Muscle of arm (tissue), 12 donors: Measurements from ENCODE around the gene PPM1E. TPM values are rescaled to one million over a fixed set of nuclear protein-coding genes. Genes with fewer than 3 reads are reported as not detected.

Source experiments
- DNase-seq: peaks from one replicate; pipeline ENCODE4 v3.0.0-alpha.2; 2013
- polyA plus RNA-seq, 12 donors: library from polyadenylated mRNA; unstranded; fragments of 120-200 nt; gene quantifications; one replicate each; pipeline ENCODE4 v1.2.1, GENCODE V29; 2013; ENCODE audit not compliant: insufficient read length in 12 of 12

Gene PPM1E
- polyA plus RNA-seq, 12 donors = 0.97 to 2.6 (median 1.9) TPM; not detected in 1

DNA sequence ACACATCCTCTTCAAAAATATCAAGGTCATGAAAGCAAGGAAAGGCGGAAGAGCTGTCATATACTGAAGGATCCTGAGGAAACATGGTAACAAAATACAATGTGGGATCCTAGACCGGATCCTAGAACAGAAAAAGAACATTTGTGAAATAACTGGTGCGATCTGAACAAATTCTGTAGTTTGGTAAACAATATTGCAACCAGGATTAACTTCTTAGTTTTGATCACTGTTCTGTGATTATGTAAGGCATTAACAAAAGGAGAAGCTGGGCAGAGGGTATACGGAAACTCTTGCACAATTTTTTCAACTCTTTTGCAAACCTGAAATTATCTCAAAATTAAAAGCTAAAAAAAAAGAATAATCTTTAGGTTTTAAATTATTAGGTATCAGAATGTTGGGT, 241.3 kb downstream of the PPM1E start:
- DNase-seq = no peak

DNA sequence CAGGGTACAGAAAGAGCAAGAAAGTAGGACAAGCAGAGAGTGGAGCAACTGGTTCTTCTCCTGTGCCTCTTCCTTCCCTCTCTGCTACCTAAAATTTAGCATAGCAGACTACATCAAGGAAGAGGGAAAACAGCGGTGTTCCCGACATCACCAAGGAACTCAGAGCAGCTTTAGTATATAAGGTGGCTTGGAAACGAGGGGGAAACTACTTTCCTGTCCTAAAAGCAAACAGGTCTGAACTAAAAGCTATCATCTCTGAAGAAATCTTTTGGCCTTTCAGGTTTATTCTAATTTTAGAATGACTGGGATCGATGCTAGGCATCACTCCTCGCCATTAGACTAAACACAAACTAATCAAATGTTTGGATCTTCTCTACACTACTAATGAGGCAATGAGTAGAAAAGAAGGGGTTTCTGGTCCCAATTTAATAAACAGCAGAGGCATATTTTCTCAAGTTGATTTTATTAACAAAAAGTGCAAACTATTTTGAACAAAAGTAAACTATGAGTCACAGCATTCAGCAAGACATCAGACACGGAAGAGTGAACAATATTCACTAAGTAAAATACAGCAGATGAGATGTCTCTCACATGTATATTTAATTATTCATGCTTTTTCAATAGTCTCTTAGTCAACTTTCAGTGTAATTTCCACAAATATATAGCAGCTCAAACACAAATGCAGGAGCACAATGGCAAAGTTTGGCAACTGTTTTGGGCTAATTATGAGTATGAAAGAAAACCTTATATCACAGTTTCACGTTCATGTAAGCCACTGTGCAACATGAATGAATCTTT, 242.3 kb downstream of the PPM1E start:
- no peak for DNase-seq

- no peak for DNase-seq
Observed at GRCh38 chr17:58998871-58999270, 243.2 kb downstream of the PPM1E start.

- DNase-seq = no peak
Observed at GRCh38 chr17:58999500-58999899, 243.8 kb downstream of the PPM1E start.

- no peak for DNase-seq
Observed at GRCh38 chr17:59000022-59000421, 244.4 kb downstream of the PPM1E start.

GRCh38 chr17:59001158-59001814, 245.6 kb downstream of the PPM1E start:
- DNase-seq = no peak

- no peak for DNase-seq
Observed at GRCh38 chr17:59002126-59002525, 246.5 kb downstream of the PPM1E start.

- no peak for DNase-seq
Observed at GRCh38 chr17:59002848-59003247, 247.2 kb downstream of the PPM1E start.

- no peak for DNase-seq
Observed at GRCh38 chr17:59003860-59004259, 248.2 kb downstream of the PPM1E start.

- DNase-seq = peak; percentile 63
Observed at GRCh38 chr17:59004338-59005111, 248.9 kb downstream of the PPM1E start.

GRCh38 chr17:59007995-59008394, 252.3 kb downstream of the PPM1E start:
- DNase-seq = no peak

GRCh38 chr17:59008737-59009136, 253.1 kb downstream of the PPM1E start:
- DNase-seq = no peak

- DNase-seq = no peak
Observed at GRCh38 chr17:59010026-59010425, 254.4 kb downstream of the PPM1E start.

DNA sequence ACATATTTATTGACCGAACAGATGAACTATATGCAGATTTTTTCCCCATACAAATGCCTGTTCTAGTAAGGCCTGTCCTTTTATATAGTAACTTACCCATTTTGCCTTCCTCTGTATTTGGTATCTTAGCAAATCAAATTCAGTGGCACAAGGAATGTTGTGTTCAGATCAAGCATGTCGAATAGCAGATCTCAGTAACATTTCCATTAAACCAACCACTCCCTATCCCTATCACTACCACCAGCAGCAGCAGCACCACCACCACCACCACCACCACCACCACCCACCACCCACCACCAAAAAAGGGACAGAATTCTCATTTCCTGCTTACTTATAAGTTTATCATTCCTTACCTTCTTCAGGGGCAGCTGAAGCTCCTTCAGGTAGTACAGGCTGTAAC, 256.3 kb downstream of the PPM1E start:
- DNase-seq = no peak

- no peak for DNase-seq
Observed at GRCh38 chr17:59018019-59018418, 262.4 kb downstream of the PPM1E start.

DNA sequence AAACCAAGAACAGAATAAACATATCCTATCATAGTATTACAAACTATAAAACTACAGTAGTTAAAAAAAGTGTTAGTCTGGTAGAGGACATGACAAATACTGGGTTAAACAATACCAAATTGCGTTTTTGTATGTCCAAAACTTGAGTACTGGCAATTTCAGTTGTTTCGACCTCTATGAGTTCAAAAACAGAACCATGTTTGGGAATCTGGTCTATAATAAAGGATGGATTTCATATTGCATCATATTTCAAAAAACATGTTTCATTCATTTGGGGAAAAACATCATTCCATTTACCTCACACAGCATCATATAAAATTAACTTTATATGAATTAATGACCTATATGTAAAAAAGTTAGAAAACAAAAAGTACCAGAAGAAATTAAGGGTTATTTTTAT, 269.3 kb downstream of the PPM1E start:
- no peak for DNase-seq

- DNase-seq = no peak
Observed at GRCh38 chr17:59026176-59026939, 270.7 kb downstream of the PPM1E start.

GRCh38 chr17:59027750-59028149, 272.1 kb downstream of the PPM1E start:
- DNase-seq = no peak

DNA sequence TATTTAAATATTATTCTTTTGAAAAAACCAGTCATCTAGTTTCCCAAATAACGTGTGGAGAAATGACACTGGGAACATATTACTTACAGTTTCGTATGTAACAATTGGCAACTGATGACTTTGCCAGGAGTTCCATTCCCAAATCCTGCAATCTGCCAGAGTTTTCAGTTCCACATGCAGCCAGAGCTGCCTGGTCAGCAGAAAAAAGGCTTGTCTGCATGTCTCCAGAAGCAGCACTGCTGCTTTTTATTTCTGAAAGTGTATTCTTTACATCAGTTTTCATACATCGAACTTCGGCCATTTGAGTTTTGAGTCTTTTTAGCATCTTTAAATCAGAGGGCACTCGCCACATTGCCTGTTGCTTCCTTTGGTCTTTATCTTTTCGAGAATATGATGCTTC, 272.7 kb downstream of the PPM1E start:
- DNase-seq = peak; percentile 24

- DNase-seq = no peak
Observed at GRCh38 chr17:59030811-59031210, 275.2 kb downstream of the PPM1E start.
